ENCODE results near the gene CCDC33. TPM values are rescaled to one million over a fixed set of nuclear protein-coding genes. Genes with fewer than 3 reads are reported as not detected.

Gene CCDC33
- total and polyA plus RNA-seq, 2 donors (not counting 3 experiments of a cell fraction or from before 2014, with no cell fraction given), result not detected

DNA sequence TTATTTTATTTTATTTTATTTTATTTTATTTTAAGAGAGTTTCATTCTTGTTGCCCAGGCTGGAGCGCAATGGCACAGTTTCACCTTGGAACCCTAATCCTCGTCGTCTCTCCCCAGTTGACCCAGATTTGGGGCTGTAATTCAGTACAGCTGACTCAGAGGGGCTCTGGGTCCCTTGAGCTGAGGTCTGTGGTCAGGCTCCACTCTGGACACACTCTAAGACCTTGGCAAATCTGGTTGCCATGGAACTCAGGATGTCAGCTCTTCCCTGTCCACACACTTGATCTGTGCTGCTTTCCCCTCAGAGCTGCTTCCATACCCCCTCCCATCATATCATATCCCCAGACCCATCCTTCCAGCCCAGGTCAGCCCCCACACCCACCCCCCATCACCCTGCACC, 132.0 kb downstream of the CCDC33 start:
- Histone ChIP-seq H3K79me2 (ENCODE audit: control insufficient read depth, insufficient read depth, low read length) (no peaks in the 10 kb centered on the region), H3K4me3 (replicated peaks in 1 of 3; ENCODE audit: insufficient read depth in 1 of 3, low read depth in 1 of 3, low read length in 3 of 3) (no peak overlapping the region), H3K9me3 (replicated peaks; ENCODE audit: control insufficient read depth, insufficient read depth, low read length) (no peaks in the 10 kb centered on the region), H3K27me3 (ENCODE audit: control insufficient read depth in 2 of 2, insufficient read depth in 2 of 2, low read length in 2 of 2) (peaks cover 18 to 36% of the 10 kb centered on the region in 2 experiments), H3K4me1 (ENCODE audit: control insufficient read depth, extremely low read depth, insufficient read depth, low read length) (peaks cover 3% of the 10 kb centered on the region), H3K36me3 (ENCODE audit: control insufficient read depth in 2 of 2, extremely low read depth in 1 of 2, insufficient read depth in 2 of 2, low read length in 2 of 2) (no peaks in the 10 kb centered on the region), H3K9me1 (replicated peaks; ENCODE audit: control insufficient read depth, extremely low read depth, insufficient read depth, low read length) (no peaks in the 10 kb centered on the region), H2AFZ (ENCODE audit: low read depth, low read length) (no peak overlapping the region), H4K20me1 (replicated peaks; ENCODE audit: control insufficient read depth, extremely low read depth, insufficient read depth, low read length) (no peaks in the 10 kb centered on the region), H3K4me2 (ENCODE audit: insufficient read depth, low read length) (no peak overlapping the region), H3K27ac (ENCODE audit: insufficient read depth, low read depth, low read length) (no peak overlapping the region), H3K9ac (replicated peaks; ENCODE audit: extremely low read depth, insufficient read depth, low read length) (no peak overlapping the region)
- no peak for DNase-seq (ENCODE audit: low read depth, low spot score)
- no peak for FAIRE-seq
- CTCF ChIA-PET, result interaction anchor here (0.9 to 2.2 kb wide), 3 partner anchors 14 to 401 kb away, joined by 3 to 7 read pairs (median 3); no protein-coding TSS in a partner anchor
- intact Hi-C loops (cut with micrococcal nuclease), result no loop called here
- POLR2A ChIA-PET, result no interaction called here
- dilution Hi-C loops (cut with MboI; ENCODE audit: extremely low pct_ligation_motif_present, low sequenced_read_pairs), result no loop called here
- TF ChIP-seq GATA2 (IDR thresholded peaks at IDR 0.05; ENCODE audit: insufficient read depth, insufficient read length, low read depth, low read length) (no peak), MYC (IDR thresholded peaks at IDR 0.05; ENCODE audit: low read depth, low read length) (no peak), POLR2A (IDR thresholded peaks at IDR 0.05; ENCODE audit: low read depth, low read length) (no peak), FOS (IDR thresholded peaks at IDR 0.05; ENCODE audit: borderline replicate concordance, insufficient read depth, low read length) (no peak), EZH2 (IDR thresholded peaks at IDR 0.05; ENCODE audit: borderline replicate concordance, low read depth, low read length, severe bottlenecking) (no peak), POLR2AphosphoS5 (IDR thresholded peaks at IDR 0.05; ENCODE audit: insufficient read depth, low read depth, low read length) (no peak), JUN (IDR thresholded peaks at IDR 0.05; ENCODE audit: borderline replicate concordance, insufficient read depth, insufficient read length, low read depth) (no peak)
- TF ChIP-seq, protein P1, sequence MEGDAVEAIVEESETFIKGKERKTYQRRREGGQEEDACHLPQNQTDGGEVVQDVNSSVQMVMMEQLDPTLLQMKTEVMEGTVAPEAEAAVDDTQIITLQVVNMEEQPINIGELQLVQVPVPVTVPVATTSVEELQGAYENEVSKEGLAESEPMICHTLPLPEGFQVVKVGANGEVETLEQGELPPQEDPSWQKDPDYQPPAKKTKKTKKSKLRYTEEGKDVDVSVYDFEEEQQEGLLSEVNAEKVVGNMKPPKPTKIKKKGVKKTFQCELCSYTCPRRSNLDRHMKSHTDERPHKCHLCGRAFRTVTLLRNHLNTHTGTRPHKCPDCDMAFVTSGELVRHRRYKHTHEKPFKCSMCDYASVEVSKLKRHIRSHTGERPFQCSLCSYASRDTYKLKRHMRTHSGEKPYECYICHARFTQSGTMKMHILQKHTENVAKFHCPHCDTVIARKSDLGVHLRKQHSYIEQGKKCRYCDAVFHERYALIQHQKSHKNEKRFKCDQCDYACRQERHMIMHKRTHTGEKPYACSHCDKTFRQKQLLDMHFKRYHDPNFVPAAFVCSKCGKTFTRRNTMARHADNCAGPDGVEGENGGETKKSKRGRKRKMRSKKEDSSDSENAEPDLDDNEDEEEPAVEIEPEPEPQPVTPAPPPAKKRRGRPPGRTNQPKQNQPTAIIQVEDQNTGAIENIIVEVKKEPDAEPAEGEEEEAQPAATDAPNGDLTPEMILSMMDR (IDR thresholded peaks at IDR 0.05; ENCODE audit: extremely low read depth in 1 of 2, insufficient read depth in 1 of 2, low read depth in 1 of 2, low read length in 2 of 2), result no peak
- TF ChIP-seq, protein P2, sequence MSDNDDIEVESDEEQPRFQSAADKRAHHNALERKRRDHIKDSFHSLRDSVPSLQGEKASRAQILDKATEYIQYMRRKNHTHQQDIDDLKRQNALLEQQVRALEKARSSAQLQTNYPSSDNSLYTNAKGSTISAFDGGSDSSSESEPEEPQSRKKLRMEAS (IDR thresholded peaks at IDR 0.05; ENCODE audit: insufficient read depth, insufficient read length), result no peak
- no TSS peak for BruUV-seq (replicated peaks)

Measured in endothelial cell of umbilical vein (primary cell).